SK-N-SH (cell line): ENCODE data around the gene BPIFB1. TPM values are rescaled to one million over a fixed set of nuclear protein-coding genes. Genes with fewer than 3 reads are reported as not detected.

Source experiments
- CTCF ChIA-PET: fragments of 300-600, 350-600 bp; formaldehyde crosslinking; extraction: SDS; loops from one replicate; lab custom pipeline; 2021; lab: Yijun Ruan, JAX
- POLR2A ChIA-PET: fragments of 350-600 bp; sonication (Branson Sonifier 250); formaldehyde crosslinking; extraction: SDS; loops from one replicate; lab custom pipeline; 2020; ENCODE audit warnings: antibody characterized with exemption, inconsistent platforms; lab: Yijun Ruan, JAX
- DNase-seq: peaks from one replicate; pipeline ENCODE4 v3.0.0; 2012
- H2AFZ ChIP-seq: fragments of 200-600 bp; sonication (generic); 2 replicates; pipeline ENCODE4 v1.8.1; 2016; ENCODE audit warnings: antibody characterized with exemption, mild to moderate bottlenecking, low read depth
- H3F3A ChIP-seq: fragments of 200-600 bp; sonication (generic); replicated peaks from 2 replicates; pipeline ENCODE3; 2016; ENCODE audit warnings: antibody characterized with exemption, mild to moderate bottlenecking; ENCODE audit not compliant: insufficient read depth
- H3K27ac ChIP-seq, 2 experiments: fragments of 200-500 bp in 1 of 2; fragments of 200-600 bp in 1 of 2; sonication (Bioruptor generic) in 1 of 2; sonication (generic), shearing (Covaris generic) in 1 of 2; 2 replicates each; pipeline versions ENCODE4 v1.5.1 to v1.6.1; 2014 to 2016; ENCODE audit warnings: low read depth in 2 of 2, inconsistent platforms in 1 of 2, low read length in 1 of 2, mild to moderate bottlenecking in 1 of 2, mixed read lengths in 1 of 2
- H3K27me3 ChIP-seq: fragments of 200-600 bp; sonication (generic), shearing (Covaris generic); 2 replicates; pipeline ENCODE4 v1.6.1; 2016; ENCODE audit warnings: mixed run types; ENCODE audit not compliant: insufficient read depth
- H3K36me3 ChIP-seq, 2 experiments: fragments of 200-500 bp in 1 of 2; fragments of 200-600 bp in 1 of 2; sonication (Bioruptor generic) in 1 of 2; sonication (generic) in 1 of 2; replicated peaks in 1 of 2; 2 replicates each; pipeline versions ENCODE3 to v1.5.1; 2014 to 2016; ENCODE audit warnings: low read length in 1 of 2, mild to moderate bottlenecking in 1 of 2; ENCODE audit not compliant: insufficient read depth in 2 of 2, control insufficient read depth in 1 of 2
- H3K4me1 ChIP-seq, 2 experiments: fragments of 200-500 bp in 1 of 2; fragments of 200-600 bp in 1 of 2; sonication (Bioruptor generic) in 1 of 2; sonication (generic), shearing (Covaris generic) in 1 of 2; 2 replicates each; pipeline versions ENCODE4 v1.5.1 to v1.6.1; 2014 to 2016; ENCODE audit warnings: low read depth in 1 of 2, low read length in 1 of 2, mixed run types in 1 of 2; ENCODE audit not compliant: insufficient read depth in 2 of 2, control insufficient read depth in 1 of 2
- H3K4me2 ChIP-seq: fragments of 200-600 bp; sonication (generic), shearing (Covaris generic); 2 replicates; pipeline ENCODE4 v1.6.1; 2017; ENCODE audit warnings: mixed run types
- H3K4me3 ChIP-seq, 2 experiments: fragments of 200-500 bp in 1 of 2; fragments of 200-600 bp in 1 of 2; sonication (Bioruptor generic) in 1 of 2; sonication (generic), shearing (Covaris generic) in 1 of 2; 2 replicates each; pipeline versions ENCODE4 v1.5.1 to v1.8.1; 2014 to 2016; ENCODE audit warnings: low read depth in 2 of 2, inconsistent platforms in 1 of 2, low read length in 1 of 2, mild to moderate bottlenecking in 1 of 2, mixed read lengths in 1 of 2, moderate library complexity in 1 of 2
- H3K79me2 ChIP-seq: fragments of 200-600 bp; sonication (generic); 2 replicates; pipeline ENCODE4 v1.8.1; 2017; ENCODE audit warnings: mild to moderate bottlenecking; ENCODE audit not compliant: insufficient read depth
- H3K9ac ChIP-seq: fragments of 200-600 bp; sonication (generic); 2 replicates; pipeline ENCODE4 v1.6.1; 2017; ENCODE audit warnings: mixed run types
- H3K9me2 ChIP-seq: fragments of 200-600 bp; sonication (generic); 2 replicates; pipeline ENCODE4 v1.6.1; 2017; ENCODE audit warnings: mixed run types
- H3K9me3 ChIP-seq: fragments of 200-600 bp; sonication (generic); 2 replicates; pipeline ENCODE4 v1.6.1; 2017; ENCODE audit warnings: mixed run types, mild to moderate bottlenecking, moderate library complexity
- H4K20me1 ChIP-seq: fragments of 200-600 bp; sonication (generic); 2 replicates; pipeline ENCODE4 v1.6.1; 2017; ENCODE audit warnings: mild to moderate bottlenecking, mixed run types; ENCODE audit not compliant: insufficient read depth
- ELF1 ChIP-seq: IDR thresholded peaks from 2 replicates; pipeline ENCODE4 v1.4.0; 2012
- EZH2phosphoT487 ChIP-seq: fragments of 200-600 bp; sonication (generic); IDR thresholded peaks from 2 replicates; pipeline ENCODE4 v1.6.1; 2017; ENCODE audit warnings: low read depth, mixed run types, mild to moderate bottlenecking, antibody characterized with exemption, moderate library complexity, borderline replicate concordance
- FOSL2 ChIP-seq: IDR thresholded peaks from 2 replicates; pipeline ENCODE4 v1.4.0; 2012; ENCODE audit warnings: low read depth, mild to moderate bottlenecking, moderate library complexity, borderline replicate concordance
- FOXJ3 ChIP-seq: sonication (generic); formaldehyde crosslinking; IDR thresholded peaks from 2 replicates; pipeline ENCODE4 v1.5.1; 2020; ENCODE audit warnings: mild to moderate bottlenecking, missing genetic modification reagents
- FOXM1 ChIP-seq: IDR thresholded peaks from 2 replicates; pipeline ENCODE4 v1.4.0; 2012; ENCODE audit warnings: low read depth, mild to moderate bottlenecking
- GABPA ChIP-seq: IDR thresholded peaks from 2 replicates; pipeline ENCODE4 v1.4.0; 2012; ENCODE audit warnings: low read depth, mild to moderate bottlenecking
- NFIC ChIP-seq: IDR thresholded peaks from 2 replicates; pipeline ENCODE4 v1.4.0; 2012; ENCODE audit warnings: borderline replicate concordance
- NRF1 ChIP-seq: IDR thresholded peaks from 2 replicates; pipeline ENCODE4 v1.6.1; 2012; ENCODE audit warnings: low read depth, mild to moderate bottlenecking, low read length
- RCOR1 ChIP-seq: fragments of 150-350 bp; IDR thresholded peaks from 2 replicates; pipeline ENCODE4 v1.6.1; 2017; ENCODE audit warnings: antibody characterized with exemption, low read length
- RFX5 ChIP-seq: IDR thresholded peaks from 2 replicates; pipeline ENCODE4 v1.6.1; 2012; ENCODE audit warnings: mild to moderate bottlenecking, improper control_type of control experiment, low read length
- RXRA ChIP-seq: IDR thresholded peaks from 2 replicates; pipeline ENCODE4 v1.4.0; 2012; ENCODE audit warnings: low read depth, mild to moderate bottlenecking, borderline replicate concordance
- SIN3A ChIP-seq: IDR thresholded peaks from 2 replicates; pipeline ENCODE4 v1.6.1; 2012; ENCODE audit warnings: low read depth, mild to moderate bottlenecking, low read length, moderate library complexity, borderline replicate concordance
- TCF12 ChIP-seq: IDR thresholded peaks from 2 replicates; pipeline ENCODE4 v1.4.0; 2012
- TEAD4 ChIP-seq: IDR thresholded peaks from 2 replicates; pipeline ENCODE4 v1.4.0; 2012; ENCODE audit warnings: mild to moderate bottlenecking, borderline replicate concordance; ENCODE audit not compliant: insufficient read depth
- WGBS: methylation state at CpG from one replicate; pipeline ENCODE4 v1.1.6; 2017; ENCODE audit warnings: low lambda C conversion rate; 5-methylcytosine and 5-hydroxymethylcytosine counted together
- polyA plus RNA-seq, 3 experiments: library from polyadenylated mRNA; depleted of rRNA; stranded (reverse); fragments of >200 nt; gene quantifications; 2 replicates each; pipeline ENCODE4 v1.2.3, GENCODE V29; 2012
- TF ChIP-seq, protein P1 (sequence below): fragments of 200-600 bp; sonication (generic); IDR thresholded peaks from 2 replicates; pipeline ENCODE4 v1.6.1; 2017; ENCODE audit warnings: antibody characterized with exemption, mild to moderate bottlenecking, moderate library complexity
- TF ChIP-seq, protein P2 (sequence below): fragments of 150-350 bp; IDR thresholded peaks from 2 replicates; pipeline ENCODE4 v1.6.1; 2016; ENCODE audit warnings: mild to moderate bottlenecking, low read depth, low read length
- TF ChIP-seq, protein P3 (sequence below): IDR thresholded peaks from 2 replicates; pipeline ENCODE4; 2012

The BPIFB1 gene
- polyA plus RNA-seq, 1 of the 3 experiments (the other 2 are of a cell fraction), result not detected

DNA sequence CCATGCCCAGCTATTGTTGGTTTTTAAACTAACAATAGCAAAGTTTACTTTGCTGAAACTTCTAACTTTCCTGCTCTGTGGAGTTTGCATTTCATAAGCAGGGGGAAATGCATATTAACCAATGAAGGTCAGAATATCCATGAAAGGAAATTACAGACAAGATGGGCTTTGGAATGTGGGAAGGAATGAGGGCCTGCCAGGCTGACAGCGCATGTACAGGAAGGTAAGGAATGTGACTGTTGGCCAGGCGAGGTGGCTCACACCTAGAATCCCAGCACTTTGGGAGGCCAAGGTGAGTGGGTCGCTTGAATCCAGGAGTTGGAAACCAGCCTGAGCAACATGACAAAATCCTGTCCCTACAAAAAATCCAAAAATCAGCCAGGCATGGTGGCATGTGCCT is 68.7 kb downstream of the BPIFB1 start:
- Histone ChIP-seq H3K4me3 (no peak overlapping the region), H2AFZ (no peak overlapping the region), H3F3A (no peaks in the 10 kb centered on the region), H3K27me3 (no peaks in the 10 kb centered on the region), H3K9me3 (no peaks in the 10 kb centered on the region), H3K4me2 (no peak overlapping the region), H3K79me2 (no peaks in the 10 kb centered on the region), H3K9ac (no peak overlapping the region), H3K27ac (no peak overlapping the region), H3K9me2 (no peaks in the 10 kb centered on the region), H3K4me1 (no peaks in the 10 kb centered on the region), H4K20me1 (no peaks in the 10 kb centered on the region), H3K36me3 (peaks cover 0 to 11% of the 10 kb centered on the region in 2 experiments)
- no peak for DNase-seq
- 59% methylated on average over 3 of the region's 3 CpGs for WGBS
- ChIA-PET POLR2A (no interaction called here), CTCF (no interaction called here)
- TF ChIP-seq FOXM1 (no peak), ELF1 (no peak), NFIC (no peak), GABPA (no peak), SIN3A (no peak), NRF1 (no peak), FOSL2 (no peak), TCF12 (no peak), TEAD4 (no peak)
- TF ChIP-seq, protein P1, sequence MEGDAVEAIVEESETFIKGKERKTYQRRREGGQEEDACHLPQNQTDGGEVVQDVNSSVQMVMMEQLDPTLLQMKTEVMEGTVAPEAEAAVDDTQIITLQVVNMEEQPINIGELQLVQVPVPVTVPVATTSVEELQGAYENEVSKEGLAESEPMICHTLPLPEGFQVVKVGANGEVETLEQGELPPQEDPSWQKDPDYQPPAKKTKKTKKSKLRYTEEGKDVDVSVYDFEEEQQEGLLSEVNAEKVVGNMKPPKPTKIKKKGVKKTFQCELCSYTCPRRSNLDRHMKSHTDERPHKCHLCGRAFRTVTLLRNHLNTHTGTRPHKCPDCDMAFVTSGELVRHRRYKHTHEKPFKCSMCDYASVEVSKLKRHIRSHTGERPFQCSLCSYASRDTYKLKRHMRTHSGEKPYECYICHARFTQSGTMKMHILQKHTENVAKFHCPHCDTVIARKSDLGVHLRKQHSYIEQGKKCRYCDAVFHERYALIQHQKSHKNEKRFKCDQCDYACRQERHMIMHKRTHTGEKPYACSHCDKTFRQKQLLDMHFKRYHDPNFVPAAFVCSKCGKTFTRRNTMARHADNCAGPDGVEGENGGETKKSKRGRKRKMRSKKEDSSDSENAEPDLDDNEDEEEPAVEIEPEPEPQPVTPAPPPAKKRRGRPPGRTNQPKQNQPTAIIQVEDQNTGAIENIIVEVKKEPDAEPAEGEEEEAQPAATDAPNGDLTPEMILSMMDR, result no peak
- TF ChIP-seq, protein P2, sequence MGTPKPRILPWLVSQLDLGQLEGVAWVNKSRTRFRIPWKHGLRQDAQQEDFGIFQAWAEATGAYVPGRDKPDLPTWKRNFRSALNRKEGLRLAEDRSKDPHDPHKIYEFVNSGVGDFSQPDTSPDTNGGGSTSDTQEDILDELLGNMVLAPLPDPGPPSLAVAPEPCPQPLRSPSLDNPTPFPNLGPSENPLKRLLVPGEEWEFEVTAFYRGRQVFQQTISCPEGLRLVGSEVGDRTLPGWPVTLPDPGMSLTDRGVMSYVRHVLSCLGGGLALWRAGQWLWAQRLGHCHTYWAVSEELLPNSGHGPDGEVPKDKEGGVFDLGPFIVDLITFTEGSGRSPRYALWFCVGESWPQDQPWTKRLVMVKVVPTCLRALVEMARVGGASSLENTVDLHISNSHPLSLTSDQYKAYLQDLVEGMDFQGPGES, result no peak

DNA sequence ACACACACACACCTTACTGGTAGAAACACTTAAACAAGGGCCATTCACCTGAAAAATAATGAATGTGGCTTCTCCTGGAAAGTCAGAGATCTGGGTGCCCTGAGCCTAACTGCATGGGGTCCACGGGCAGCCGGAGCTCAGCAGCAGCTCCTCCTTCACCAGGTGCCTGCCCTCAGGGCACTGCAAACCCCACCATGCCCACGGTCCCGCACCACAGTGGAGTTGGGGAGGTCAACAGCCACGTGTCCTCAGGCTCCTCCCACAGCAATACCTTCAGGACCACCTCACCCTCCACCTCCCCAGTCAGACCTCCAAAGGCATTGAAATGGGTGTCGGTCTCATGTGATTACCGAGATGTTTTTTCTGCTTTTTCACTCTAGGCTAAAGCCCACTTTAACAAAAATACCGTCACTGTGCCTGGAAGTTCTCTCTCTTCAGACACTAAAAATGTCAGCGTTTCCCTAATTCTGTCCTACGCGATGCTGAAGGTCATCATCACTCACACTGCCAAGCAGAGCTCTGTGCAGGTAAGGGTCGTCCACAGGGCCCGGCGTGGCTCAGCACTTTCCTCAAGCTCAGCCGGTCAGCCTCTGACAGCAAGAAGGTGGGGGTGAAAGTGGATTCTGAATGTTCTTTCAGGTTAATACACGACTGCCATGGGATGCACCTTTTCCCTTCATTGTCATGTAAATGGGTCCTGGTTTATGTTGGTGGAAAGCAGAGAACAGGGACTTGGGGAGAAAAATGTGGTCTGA is 69.4 kb downstream of the BPIFB1 start:
- Histone ChIP-seq H3K4me1 (no peaks in the 10 kb centered on the region), H3K79me2 (no peaks in the 10 kb centered on the region), H3K9me3 (no peaks in the 10 kb centered on the region), H3K27ac (no peak overlapping the region), H3K4me2 (no peak overlapping the region), H3F3A (no peaks in the 10 kb centered on the region), H4K20me1 (no peaks in the 10 kb centered on the region), H3K36me3 (peaks cover 0 to 11% of the 10 kb centered on the region in 2 experiments), H3K9me2 (no peaks in the 10 kb centered on the region), H2AFZ (no peak overlapping the region), H3K4me3 (no peak overlapping the region), H3K9ac (no peak overlapping the region), H3K27me3 (no peaks in the 10 kb centered on the region)
- no peak for DNase-seq
- WGBS, result 85% methylated on average over 14 of the region's 16 CpGs
- CTCF ChIA-PET, result no interaction called here
- POLR2A ChIA-PET, result no interaction called here
- TF ChIP-seq FOSL2 (no peak), FOXJ3 (CRISPR knock-in tag) (no peak), EZH2phosphoT487 (no peak), RXRA (no peak), SIN3A (no peak), NRF1 (no peak), FOXM1 (no peak), TCF12 (no peak), RFX5 (no peak), RCOR1 (no peak)
- TF ChIP-seq, protein P3, sequence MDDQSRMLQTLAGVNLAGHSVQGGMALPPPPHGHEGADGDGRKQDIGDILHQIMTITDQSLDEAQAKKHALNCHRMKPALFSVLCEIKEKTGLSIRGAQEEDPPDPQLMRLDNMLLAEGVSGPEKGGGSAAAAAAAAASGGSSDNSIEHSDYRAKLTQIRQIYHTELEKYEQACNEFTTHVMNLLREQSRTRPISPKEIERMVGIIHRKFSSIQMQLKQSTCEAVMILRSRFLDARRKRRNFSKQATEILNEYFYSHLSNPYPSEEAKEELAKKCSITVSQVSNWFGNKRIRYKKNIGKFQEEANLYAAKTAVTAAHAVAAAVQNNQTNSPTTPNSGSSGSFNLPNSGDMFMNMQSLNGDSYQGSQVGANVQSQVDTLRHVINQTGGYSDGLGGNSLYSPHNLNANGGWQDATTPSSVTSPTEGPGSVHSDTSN, result no peak
- TF ChIP-seq, protein P2, result no peak
- TF ChIP-seq, protein P1, result no peak
